GM18499 (cell line): ENCODE data around the gene RHBDF1.
"Not testable (repeated sequence)": the region's sequence is repeated elsewhere in the genome, so short reads cannot be mapped to it uniquely, and the experiment has no call there.

ENCODE experiments used
- ATAC-seq: cut with Tn5 transposase; IDR thresholded peaks from one replicate; pipeline ENCODE4 v1.9.1; 2021; ENCODE audit warnings: moderate number of reproducible peaks; ENCODE audit not compliant: insufficient read depth, unreplicated experiment

Gene RHBDF1

DNA sequence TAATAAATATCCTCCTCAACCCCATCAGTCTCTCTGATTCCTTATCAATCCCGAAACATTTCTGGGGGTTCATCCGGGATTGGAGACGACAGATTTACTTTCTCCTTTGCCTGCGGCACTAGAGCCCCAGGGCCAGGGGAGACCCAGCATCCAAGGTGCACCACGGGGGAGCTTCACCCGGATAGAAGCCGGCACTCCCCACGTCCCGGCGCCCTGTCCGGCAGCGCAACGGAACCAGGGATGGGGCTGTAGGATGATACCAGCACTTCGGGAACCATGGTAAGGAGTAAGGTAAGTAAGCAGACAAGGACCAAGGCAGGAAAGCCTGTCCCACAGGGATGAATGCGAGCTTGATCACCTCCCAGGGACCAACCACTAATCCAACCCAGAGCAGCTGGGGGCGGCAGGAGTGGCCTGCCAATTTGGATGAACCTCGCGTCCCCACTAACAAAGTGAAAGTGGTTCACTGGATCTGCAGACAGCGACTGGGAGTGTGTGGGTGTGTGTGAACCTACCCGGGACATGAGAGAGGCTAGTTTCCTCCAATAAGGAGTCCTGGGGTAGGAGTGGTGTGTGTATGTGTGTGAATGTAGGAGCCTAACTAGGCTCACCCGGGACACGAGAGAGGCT, 30.9 kb downstream of the RHBDF1 start:
- ATAC-seq: no peak

DNA sequence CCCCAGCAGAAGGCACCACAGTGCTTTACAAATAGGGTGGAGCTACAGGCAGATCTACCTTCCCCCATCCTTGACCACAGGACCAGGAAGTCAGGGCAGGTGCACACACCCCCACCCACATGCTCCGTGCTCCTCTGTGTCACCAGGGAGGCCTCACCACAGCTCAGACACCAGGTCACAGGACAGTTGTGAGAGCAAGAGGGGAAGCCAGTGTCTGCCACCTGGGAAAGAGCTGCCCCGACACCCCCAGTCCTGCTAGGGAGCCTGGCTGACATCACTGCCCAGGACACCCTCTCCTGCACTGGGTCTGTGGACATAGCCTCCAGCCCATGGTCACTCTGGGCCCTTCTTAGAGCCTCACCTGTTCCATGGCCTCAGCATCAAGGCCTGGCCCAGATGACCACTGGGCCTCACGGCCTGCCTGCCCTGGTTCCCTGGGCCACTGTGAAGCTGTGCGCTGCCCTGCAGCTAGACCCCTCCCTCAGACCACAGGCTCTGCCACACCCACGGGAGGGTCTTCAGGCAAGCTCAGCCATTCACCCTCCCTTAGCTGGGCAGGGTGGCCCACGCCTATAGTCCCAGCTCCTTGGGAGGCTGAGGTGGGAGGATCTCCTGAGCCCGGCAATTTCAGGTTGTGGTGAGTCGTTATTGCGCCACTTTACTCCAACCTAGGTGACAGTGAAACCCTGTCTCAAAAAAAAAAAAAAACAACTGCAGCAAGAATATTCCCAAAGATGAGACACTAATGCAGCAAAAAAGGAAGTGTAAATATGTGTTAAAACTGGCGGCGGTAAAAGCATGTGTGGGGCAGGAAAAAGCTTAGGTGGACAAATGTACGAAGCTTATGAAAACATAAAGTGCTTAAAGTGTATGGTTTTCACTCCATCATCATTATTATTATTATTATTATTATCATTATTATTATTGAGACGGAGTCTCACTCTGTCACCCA, 33.2 kb downstream of the RHBDF1 start:
- no peak for ATAC-seq

- not testable (repeated sequence) for ATAC-seq
Observed at GRCh38 chr16:38206-38605, 34.2 kb downstream of the RHBDF1 start.

GRCh38 chr16:37511-37910, 34.9 kb downstream of the RHBDF1 start:
- ATAC-seq: no peak

DNA sequence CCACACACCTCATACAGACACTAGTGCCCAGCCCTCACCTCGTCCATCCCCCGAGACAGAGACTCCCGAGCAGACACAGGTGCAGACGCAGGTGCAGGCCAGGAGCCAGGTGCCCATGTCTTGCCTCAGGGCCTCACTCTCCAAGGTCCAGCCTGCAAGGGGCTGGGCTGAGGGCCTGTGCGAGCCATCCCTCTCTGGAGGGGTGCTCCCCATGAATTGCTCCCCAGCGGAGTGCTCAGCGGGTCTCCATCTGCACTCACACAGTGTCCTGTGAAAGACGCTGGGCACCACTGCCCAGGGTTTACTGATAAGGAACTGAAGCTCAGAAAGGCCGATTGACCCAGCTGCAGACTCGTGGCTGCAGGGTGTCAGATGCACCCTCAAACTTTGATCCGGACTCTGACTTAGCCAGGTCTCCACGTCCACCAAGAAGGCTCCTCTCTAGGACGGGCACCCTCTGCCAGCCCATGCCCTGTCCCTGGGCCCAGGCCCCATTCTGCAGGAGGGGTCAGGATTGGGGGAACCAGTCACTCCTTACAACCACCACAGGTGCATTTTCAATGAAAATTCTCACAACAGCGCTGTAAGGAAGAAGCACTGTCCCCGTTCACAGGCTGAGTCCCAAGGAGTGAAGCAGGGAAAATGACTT, 36.0 kb downstream of the RHBDF1 start:
- ATAC-seq: no peak

- ATAC-seq: no peak
Observed at GRCh38 chr16:35678-36305, 36.6 kb downstream of the RHBDF1 start.

DNA sequence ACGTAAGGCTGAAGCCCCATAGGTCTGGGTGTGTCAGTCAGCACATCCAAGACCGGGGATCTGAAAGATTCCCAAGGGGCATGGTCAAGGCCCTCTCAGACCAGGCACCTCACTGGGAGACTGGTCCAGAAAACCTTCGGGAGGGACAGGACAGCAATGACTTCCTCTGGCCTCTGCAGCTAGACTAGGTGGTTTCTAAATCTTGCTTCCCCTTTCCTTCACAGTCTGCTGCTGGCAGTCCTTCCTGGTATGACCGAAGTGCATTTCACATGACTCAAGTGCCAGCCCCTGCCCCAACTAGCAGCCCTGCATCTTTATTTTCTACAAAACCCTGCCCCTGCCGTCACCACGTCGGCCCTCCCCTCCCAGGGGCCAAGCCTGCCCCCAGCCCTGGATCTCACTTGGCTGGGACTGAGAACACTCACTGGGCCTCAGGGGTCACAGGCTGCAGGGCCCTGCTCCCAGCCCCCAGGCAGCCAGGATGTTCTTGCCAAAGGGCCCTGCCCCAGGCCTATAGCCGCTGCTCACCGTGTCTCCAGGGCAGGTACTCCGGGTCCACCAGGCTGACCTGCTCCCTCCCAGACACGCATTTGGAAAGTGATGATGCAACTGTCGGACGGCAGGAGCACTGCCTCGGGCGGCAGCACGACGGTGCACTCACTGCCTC, 37.3 kb downstream of the RHBDF1 start:
- no peak for ATAC-seq

DNA sequence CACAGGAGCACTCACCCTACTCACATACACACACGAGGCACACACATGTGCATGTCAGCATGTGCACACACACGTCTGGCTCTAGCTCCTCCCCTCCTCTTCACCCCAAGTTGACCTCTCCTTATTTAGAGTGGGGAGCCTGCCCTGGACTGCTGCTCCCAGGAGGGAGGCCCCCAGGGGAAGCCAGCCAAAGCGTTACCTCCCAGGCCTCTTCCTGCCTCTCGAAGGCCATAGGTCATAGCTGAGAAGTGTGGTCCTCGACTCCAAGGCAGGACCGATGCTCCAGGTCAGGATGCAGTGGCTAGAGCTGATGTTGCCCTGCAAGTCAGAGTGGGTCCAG, 37.8 kb downstream of the RHBDF1 start:
- ATAC-seq: no peak

DNA sequence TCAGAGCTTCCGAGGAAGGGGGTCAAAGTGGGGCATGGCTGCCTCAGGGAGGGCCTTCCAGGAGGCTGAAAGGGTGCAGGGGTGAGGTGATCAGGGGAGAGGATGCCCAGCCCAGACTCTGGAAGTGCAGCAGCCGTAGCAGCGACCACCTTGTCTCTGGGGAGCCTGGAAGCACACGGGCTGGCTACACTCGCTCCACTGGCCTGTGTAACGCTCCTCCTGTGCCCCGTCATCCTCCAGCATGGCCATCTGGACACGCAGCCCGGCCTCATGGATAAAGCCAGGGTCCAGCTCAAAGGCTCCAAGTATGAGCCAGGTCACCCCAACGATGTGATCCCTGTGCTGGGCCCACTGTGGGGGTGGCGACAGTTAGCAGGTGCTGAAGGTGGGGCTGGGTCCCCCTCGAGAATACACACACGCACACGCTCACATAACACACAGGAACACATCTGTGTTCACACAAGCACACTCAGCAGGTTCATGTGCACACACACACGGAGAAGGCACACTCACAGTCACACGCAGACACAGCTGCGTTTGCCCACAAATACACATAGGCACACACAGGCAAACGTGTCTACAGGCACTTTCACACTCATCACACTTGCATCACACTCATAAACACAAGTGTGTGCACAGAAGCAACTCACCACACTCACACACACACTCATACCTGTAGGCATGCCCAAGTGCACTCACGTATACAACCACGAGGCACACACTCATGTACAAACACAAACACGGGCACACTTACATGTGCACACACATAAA, 38.4 kb downstream of the RHBDF1 start:
- no peak for ATAC-seq

- ATAC-seq: not testable (repeated sequence)
Observed at GRCh38 chr16:33154-33876, 39.1 kb downstream of the RHBDF1 start.

DNA sequence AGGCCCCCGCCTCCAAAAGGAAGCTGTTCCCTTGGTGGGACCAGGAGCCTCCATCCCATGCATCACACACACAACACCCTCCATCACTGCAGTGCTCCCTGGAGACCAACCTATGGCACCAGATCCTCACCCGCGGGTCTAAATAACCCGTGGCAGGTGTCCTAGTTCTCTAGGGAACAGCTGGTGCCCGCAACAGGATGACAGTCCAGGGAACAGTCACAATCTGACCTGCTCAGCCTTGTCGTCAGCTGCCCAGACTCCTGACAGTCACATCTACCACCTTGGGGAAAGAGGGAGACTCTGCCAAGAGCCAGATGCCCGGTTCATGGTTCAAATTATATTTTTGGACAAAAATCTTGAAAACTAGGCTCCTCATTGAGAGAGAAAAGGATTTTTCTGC, 41.8 kb downstream of the RHBDF1 start:
- ATAC-seq: not testable (repeated sequence)

- not testable (repeated sequence) for ATAC-seq
Observed at GRCh38 chr16:25926-26348, 46.5 kb downstream of the RHBDF1 start.

GRCh38 chr16:24151-24550, 48.3 kb downstream of the RHBDF1 start:
- not testable (repeated sequence) for ATAC-seq

GRCh38 chr16:20886-21285, 51.5 kb downstream of the RHBDF1 start:
- ATAC-seq: not testable (repeated sequence)

GRCh38 chr16:17062-17765, 55.2 kb downstream of the RHBDF1 start:
- ATAC-seq: not testable (repeated sequence)

- not testable (repeated sequence) for ATAC-seq
Observed at GRCh38 chr16:10772-11171, 61.7 kb downstream of the RHBDF1 start.

GRCh38 chr16:9903-10665, 62.3 kb downstream of the RHBDF1 start:
- ATAC-seq: no peak
